Keratinocyte (primary cell): Measurements from ENCODE around the gene ANKRD17.

Experiments
- EZH2 ChIP-seq: IDR thresholded peaks from one replicate; pipeline ENCODE4 v1.6.1; 2012; ENCODE audit warnings: inconsistent platforms, mild to moderate bottlenecking, low read length, moderate library complexity
- TF ChIP-seq, protein P1 (sequence below), 3 experiments: IDR thresholded peaks in 1 of 3; conservative IDR thresholded peaks in 1 of 3; optimal IDR thresholded peaks in 1 of 3; 2 replicates in 2 of 3; 3 replicates in 1 of 3; pipeline versions ENCODE3 to v1.5.1; 2011; ENCODE audit warnings: low read length in 3 of 3, mild to moderate bottlenecking in 3 of 3, moderate library complexity in 2 of 3, control low read depth in 1 of 3, inconsistent platforms in 1 of 3; ENCODE audit not compliant: insufficient read depth in 2 of 3; ENCODE audit errors: extremely low read depth in 1 of 3

DNA sequence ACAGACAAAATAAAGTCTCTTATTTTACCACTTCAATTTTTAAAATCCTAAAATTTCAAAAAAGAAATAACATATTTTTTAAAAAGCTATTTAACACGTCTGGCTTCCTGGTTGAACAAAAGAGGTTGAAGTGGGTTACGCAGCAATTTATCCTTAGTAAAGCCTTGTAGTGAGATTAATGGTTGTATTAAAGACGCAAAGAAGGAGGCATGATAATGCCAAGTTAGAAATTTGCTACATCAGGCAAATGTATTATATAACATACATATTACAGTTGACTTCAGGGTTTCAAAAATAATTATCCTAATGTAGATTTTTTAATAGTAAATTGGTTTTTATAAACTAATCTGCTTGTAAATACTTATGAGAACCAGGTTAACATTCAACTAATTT, 35.3 kb downstream of the ANKRD17 start:
- TF ChIP-seq, protein P1, sequence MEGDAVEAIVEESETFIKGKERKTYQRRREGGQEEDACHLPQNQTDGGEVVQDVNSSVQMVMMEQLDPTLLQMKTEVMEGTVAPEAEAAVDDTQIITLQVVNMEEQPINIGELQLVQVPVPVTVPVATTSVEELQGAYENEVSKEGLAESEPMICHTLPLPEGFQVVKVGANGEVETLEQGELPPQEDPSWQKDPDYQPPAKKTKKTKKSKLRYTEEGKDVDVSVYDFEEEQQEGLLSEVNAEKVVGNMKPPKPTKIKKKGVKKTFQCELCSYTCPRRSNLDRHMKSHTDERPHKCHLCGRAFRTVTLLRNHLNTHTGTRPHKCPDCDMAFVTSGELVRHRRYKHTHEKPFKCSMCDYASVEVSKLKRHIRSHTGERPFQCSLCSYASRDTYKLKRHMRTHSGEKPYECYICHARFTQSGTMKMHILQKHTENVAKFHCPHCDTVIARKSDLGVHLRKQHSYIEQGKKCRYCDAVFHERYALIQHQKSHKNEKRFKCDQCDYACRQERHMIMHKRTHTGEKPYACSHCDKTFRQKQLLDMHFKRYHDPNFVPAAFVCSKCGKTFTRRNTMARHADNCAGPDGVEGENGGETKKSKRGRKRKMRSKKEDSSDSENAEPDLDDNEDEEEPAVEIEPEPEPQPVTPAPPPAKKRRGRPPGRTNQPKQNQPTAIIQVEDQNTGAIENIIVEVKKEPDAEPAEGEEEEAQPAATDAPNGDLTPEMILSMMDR (optimal IDR thresholded peaks at IDR 0.05 in 1 of 3, IDR thresholded peaks at IDR 0.05 in 1 of 3, conservative IDR thresholded peaks at IDR 0.05 in 1 of 3; ENCODE audit: extremely low read depth in 1 of 3, insufficient read depth in 2 of 3, low read length in 3 of 3): no peak
- no peak for TF ChIP-seq EZH2
